22Rv1 (cell line): ENCODE measurements around the gene TRDN.
"Not testable (repeated sequence)": the region's sequence is repeated elsewhere in the genome, so short reads cannot be mapped to it uniquely, and the experiment has no call there.

Experiments used
- CTCF ChIP-seq: fragments of 450-650 bp; IDR thresholded peaks from 2 replicates; pipeline ENCODE4 v1.5.1; 2017; ENCODE audit warnings: mild to moderate bottlenecking
- ZFX ChIP-seq: fragments of 450-650 bp; IDR thresholded peaks from 2 replicates; pipeline ENCODE4 v1.6.1; 2017; ENCODE audit warnings: antibody characterized with exemption, borderline replicate concordance

- not testable (repeated sequence) for TF ChIP-seq CTCF, ZFX
These were observed 164.6 kb downstream of the TRDN start for GRCh38 chr6:123472025-123472702.
